ENCODE results near the gene TOMM70. TPM values are rescaled to one million over a fixed set of nuclear protein-coding genes. Genes with fewer than 3 reads are reported as not detected.
"Not testable (repeated sequence)": the region's sequence is repeated elsewhere in the genome, so short reads cannot be mapped to it uniquely, and the experiment has no call there.

Gene TOMM70
- total RNA-seq, 2 donors from 2014 or later = 23.6 to 26.4 TPM

- Mint-ChIP-seq H3K27me3 (no peaks in the 10 kb centered on the region), H3K27ac (no peak overlapping the region), H3K4me1 (no peaks in the 10 kb centered on the region), H3K36me3 (ENCODE audit: low read depth) (no peaks in the 10 kb centered on the region), H3K4me3 (no peak overlapping the region)
- DNase-seq = no peak
- ATAC-seq = no peak
- no peaks in the 10 kb centered on the region for H3K9me3 ChIP-seq (ENCODE audit: control insufficient read depth, low read length, poor library complexity, severe bottlenecking)
Observed at GRCh38 chr3:100374521-100374920, 26.4 kb downstream of the TOMM70 start.

- Mint-ChIP-seq H3K36me3 (ENCODE audit: low read depth) (peaks cover 3% of the 10 kb centered on the region), H3K4me3 (no peak overlapping the region), H3K27ac (no peak overlapping the region), H3K4me1 (peaks cover 2% of the 10 kb centered on the region), H3K27me3 (no peaks in the 10 kb centered on the region)
- no peaks in the 10 kb centered on the region for H3K9me3 ChIP-seq (ENCODE audit: control insufficient read depth, low read length, poor library complexity, severe bottlenecking)
- no peak for ATAC-seq
- no peak for DNase-seq
Observed at GRCh38 chr3:100370756-100371155, 30.1 kb downstream of the TOMM70 start.

- H3K27me3 Mint-ChIP-seq = no peaks in the 10 kb centered on the region
- ATAC-seq (no peak), DNase-seq (no peak)
- no peak overlapping the region for H3K27ac Mint-ChIP-seq
- H3K4me3 Mint-ChIP-seq = no peak overlapping the region
- H3K9me3 ChIP-seq (ENCODE audit: control insufficient read depth, low read length, poor library complexity, severe bottlenecking) = no peaks in the 10 kb centered on the region
- H3K36me3 Mint-ChIP-seq (ENCODE audit: low read depth) = peaks cover 3% of the 10 kb centered on the region
- peaks cover 2% of the 10 kb centered on the region for H3K4me1 Mint-ChIP-seq
Observed at GRCh38 chr3:100368441-100368840, 32.4 kb downstream of the TOMM70 start.

GRCh38 chr3:100366424-100366823 lies 34.5 kb downstream of the TOMM70 start:
- Mint-ChIP-seq H3K4me3 (no peak overlapping the region), H3K27me3 (no peaks in the 10 kb centered on the region), H3K27ac (peak overlapping the region; percentile 14), H3K36me3 (ENCODE audit: low read depth) (peaks cover 5% of the 10 kb centered on the region), H3K4me1 (peaks cover 2% of the 10 kb centered on the region)
- no peaks in the 10 kb centered on the region for H3K9me3 ChIP-seq (ENCODE audit: control insufficient read depth, low read length, poor library complexity, severe bottlenecking)
- no peak for ATAC-seq
- DNase-seq = no peak

DNA sequence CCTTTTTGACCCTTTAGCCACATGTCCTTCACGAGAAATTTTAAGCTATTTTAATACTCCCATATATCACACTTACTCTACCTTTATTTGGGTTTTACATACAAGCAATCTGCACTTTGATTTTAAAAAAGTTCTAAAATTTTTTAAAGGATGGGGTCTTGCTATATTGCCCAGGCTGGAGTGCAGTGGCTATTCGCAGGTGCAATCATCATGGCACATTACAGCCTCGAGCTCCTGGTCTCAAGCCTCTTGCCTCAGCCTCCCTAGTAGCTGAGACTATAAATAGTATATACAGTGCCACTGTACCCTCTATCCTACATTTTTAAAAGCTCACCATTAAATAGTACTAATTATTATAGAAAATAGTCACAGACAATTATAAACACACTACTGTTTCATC lies 36.5 kb downstream of the TOMM70 start:
- no peak overlapping the region for H3K4me3 Mint-ChIP-seq
- no peak for DNase-seq
- H3K36me3 Mint-ChIP-seq (ENCODE audit: low read depth) = peaks cover 5% of the 10 kb centered on the region
- H3K9me3 ChIP-seq (ENCODE audit: control insufficient read depth, low read length, poor library complexity, severe bottlenecking) = no peaks in the 10 kb centered on the region
- H3K4me1 Mint-ChIP-seq = peaks cover 2% of the 10 kb centered on the region
- no peak for ATAC-seq
- no peak overlapping the region for H3K27ac Mint-ChIP-seq
- H3K27me3 Mint-ChIP-seq = no peaks in the 10 kb centered on the region

- Mint-ChIP-seq H3K36me3 (ENCODE audit: low read depth) (peaks cover 5% of the 10 kb centered on the region), H3K27me3 (no peaks in the 10 kb centered on the region), H3K4me3 (no peak overlapping the region), H3K4me1 (peaks cover 2% of the 10 kb centered on the region), H3K27ac (no peak overlapping the region)
- DNase-seq (no peak), ATAC-seq (no peak)
- no peaks in the 10 kb centered on the region for H3K9me3 ChIP-seq (ENCODE audit: control insufficient read depth, low read length, poor library complexity, severe bottlenecking)
Observed at GRCh38 chr3:100361897-100362296, 39.0 kb downstream of the TOMM70 start.

- no peak for DNase-seq
- H3K9me3 ChIP-seq (ENCODE audit: control insufficient read depth, low read length, poor library complexity, severe bottlenecking) = no peaks in the 10 kb centered on the region
- Mint-ChIP-seq H3K36me3 (ENCODE audit: low read depth) (peaks cover 2% of the 10 kb centered on the region), H3K27ac (no peak overlapping the region), H3K27me3 (no peaks in the 10 kb centered on the region), H3K4me3 (no peak overlapping the region), H3K4me1 (no peaks in the 10 kb centered on the region)
- no peak for ATAC-seq
Observed at GRCh38 chr3:100360757-100361496, 40.0 kb downstream of the TOMM70 start.

- H3K9me3 ChIP-seq (ENCODE audit: control insufficient read depth, low read length, poor library complexity, severe bottlenecking) = no peaks in the 10 kb centered on the region
- Mint-ChIP-seq H3K4me1 (no peaks in the 10 kb centered on the region), H3K27ac (no peak overlapping the region), H3K27me3 (no peaks in the 10 kb centered on the region), H3K36me3 (ENCODE audit: low read depth) (peaks cover 4% of the 10 kb centered on the region), H3K4me3 (no peak overlapping the region)
- DNase-seq (no peak), ATAC-seq (no peak)
Observed at GRCh38 chr3:100359035-100359434, 41.9 kb downstream of the TOMM70 start.

DNA sequence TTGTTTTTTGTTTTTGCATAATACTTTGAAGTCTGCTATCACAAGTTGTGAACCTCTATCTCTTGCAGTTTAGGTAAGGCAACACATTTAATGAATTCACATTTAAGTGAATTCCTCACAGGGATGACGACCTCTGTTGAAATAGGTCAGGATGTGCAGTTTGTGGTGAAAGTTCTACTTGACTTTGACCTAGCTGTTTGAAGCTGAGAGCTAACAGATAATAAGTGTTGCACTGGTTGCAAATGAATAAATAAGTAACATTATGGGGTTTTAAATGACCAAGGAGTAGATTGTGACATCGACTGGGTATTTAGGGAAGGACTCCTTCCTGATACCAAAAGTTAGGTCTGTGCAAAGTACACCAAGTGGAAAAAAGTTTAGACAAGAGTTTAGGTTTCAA lies 42.5 kb downstream of the TOMM70 start:
- H3K27ac Mint-ChIP-seq = no peak overlapping the region
- H3K4me3 Mint-ChIP-seq = no peak overlapping the region
- H3K4me1 Mint-ChIP-seq = no peaks in the 10 kb centered on the region
- no peaks in the 10 kb centered on the region for H3K27me3 Mint-ChIP-seq
- DNase-seq (no peak), ATAC-seq (no peak)
- H3K9me3 ChIP-seq (ENCODE audit: control insufficient read depth, low read length, poor library complexity, severe bottlenecking) = no peaks in the 10 kb centered on the region
- peaks cover 4% of the 10 kb centered on the region for H3K36me3 Mint-ChIP-seq (ENCODE audit: low read depth)

GRCh38 chr3:100354850-100355249 lies 46.0 kb downstream of the TOMM70 start:
- peak overlapping the region; percentile 24 for H3K27ac Mint-ChIP-seq
- no peak overlapping the region for H3K4me3 Mint-ChIP-seq
- no peaks in the 10 kb centered on the region for H3K27me3 Mint-ChIP-seq
- no peaks in the 10 kb centered on the region for H3K4me1 Mint-ChIP-seq
- ATAC-seq (no peak), DNase-seq (no peak)
- H3K9me3 ChIP-seq (ENCODE audit: control insufficient read depth, low read length, poor library complexity, severe bottlenecking) = peaks cover 3% of the 10 kb centered on the region
- H3K36me3 Mint-ChIP-seq (ENCODE audit: low read depth) = peaks cover 6% of the 10 kb centered on the region

- H3K36me3 Mint-ChIP-seq (ENCODE audit: low read depth) = peaks cover 12% of the 10 kb centered on the region
- no peak overlapping the region for H3K27ac Mint-ChIP-seq
- H3K4me3 Mint-ChIP-seq = no peak overlapping the region
- ATAC-seq (no peak), DNase-seq (no peak)
- peaks cover 3% of the 10 kb centered on the region for H3K9me3 ChIP-seq (ENCODE audit: control insufficient read depth, low read length, poor library complexity, severe bottlenecking)
- H3K4me1 Mint-ChIP-seq = no peaks in the 10 kb centered on the region
- H3K27me3 Mint-ChIP-seq = no peaks in the 10 kb centered on the region
Observed at GRCh38 chr3:100352296-100353231, 48.3 kb downstream of the TOMM70 start.

GRCh38 chr3:100351770-100352169 lies 49.1 kb downstream of the TOMM70 start:
- not testable (repeated sequence) for H3K27ac Mint-ChIP-seq
- H3K36me3 Mint-ChIP-seq (ENCODE audit: low read depth) = peaks cover 12% of the 10 kb centered on the region

GRCh38 chr3:100348727-100349126 lies 52.2 kb downstream of the TOMM70 start:
- no peak overlapping the region for H3K4me3 Mint-ChIP-seq
- peaks cover 3% of the 10 kb centered on the region for H3K9me3 ChIP-seq (ENCODE audit: control insufficient read depth, low read length, poor library complexity, severe bottlenecking)
- H3K27me3 Mint-ChIP-seq = no peaks in the 10 kb centered on the region
- ATAC-seq (no peak), DNase-seq (no peak)
- H3K4me1 Mint-ChIP-seq = peaks cover 5% of the 10 kb centered on the region
- peaks cover 18% of the 10 kb centered on the region for H3K36me3 Mint-ChIP-seq (ENCODE audit: low read depth)
- H3K27ac Mint-ChIP-seq = no peak overlapping the region

More at GRCh38 chr3:100351770-100352169, 49.1 kb downstream of the TOMM70 start:
- H3K4me1 Mint-ChIP-seq; H3K4me3 Mint-ChIP-seq; DNase-seq; ATAC-seq; H3K27me3 Mint-ChIP-seq; H3K9me3 ChIP-seq (ENCODE audit: control insufficient read depth, low read length, poor library complexity, severe bottlenecking): not testable (repeated sequence)

Data from T-helper 17 cell (primary cell).